Activated naive CD8-positive, alpha-beta T cell (primary cell): ENCODE data around the gene ZNF611.
A peak's percentile ranks its signal among the peaks of the same experiment; 100 is the strongest.
"Not testable (repeated sequence)": the region's sequence is repeated elsewhere in the genome, so short reads cannot be mapped to it uniquely, and the experiment has no call there.

Experiments
- H3K27ac Mint-ChIP-seq: one replicate; pipeline ENCODE4 v1.8.0; 2021; ENCODE audit warnings: mixed read lengths
- H3K27me3 Mint-ChIP-seq: one replicate; pipeline ENCODE4 v1.8.0; 2021; ENCODE audit warnings: mixed read lengths
- H3K36me3 Mint-ChIP-seq: one replicate; pipeline ENCODE4 v1.8.0; 2021; ENCODE audit warnings: mixed read lengths
- H3K4me1 Mint-ChIP-seq: one replicate; pipeline ENCODE4 v1.8.0; 2021; ENCODE audit warnings: low read depth, mixed read lengths
- H3K4me3 Mint-ChIP-seq: one replicate; pipeline ENCODE4 v1.8.0; 2021; ENCODE audit warnings: mild to moderate bottlenecking, mixed read lengths
- H3K9me3 Mint-ChIP-seq: one replicate; pipeline ENCODE4 v1.8.0; 2021; ENCODE audit warnings: low read depth, mixed read lengths

ZNF611 gene

GRCh38 chr19:52725528-52725961 lies 9.3 kb downstream of the ZNF611 start:
- Mint-ChIP-seq H3K4me1 (peaks cover 5% of the 10 kb centered on the region), H3K4me3 (no peak overlapping the region), H3K36me3 (peaks cover 36% of the 10 kb centered on the region), H3K9me3 (peaks cover 7% of the 10 kb centered on the region), H3K27ac (no peak overlapping the region), H3K27me3 (no peaks in the 10 kb centered on the region)

GRCh38 chr19:52724701-52725514 lies 9.9 kb downstream of the ZNF611 start:
- Mint-ChIP-seq H3K27ac (no peak overlapping the region), H3K36me3 (peaks cover 38% of the 10 kb centered on the region), H3K4me3 (no peak overlapping the region), H3K27me3 (no peaks in the 10 kb centered on the region), H3K4me1 (peaks cover 4% of the 10 kb centered on the region), H3K9me3 (peaks cover 7% of the 10 kb centered on the region)

- Mint-ChIP-seq H3K9me3 (peaks cover 12% of the 10 kb centered on the region), H3K36me3 (peaks cover 41% of the 10 kb centered on the region)
- H3K4me3 Mint-ChIP-seq, H3K27ac Mint-ChIP-seq, H3K27me3 Mint-ChIP-seq, H3K4me1 Mint-ChIP-seq: not testable (repeated sequence)
Measured at GRCh38 chr19:52723907-52724598, 10.8 kb downstream of the ZNF611 start.

- Mint-ChIP-seq H3K36me3 (peaks cover 35% of the 10 kb centered on the region), H3K4me3 (no peak overlapping the region), H3K27me3 (no peaks in the 10 kb centered on the region), H3K27ac (no peak overlapping the region), H3K4me1 (peaks cover 9% of the 10 kb centered on the region), H3K9me3 (peaks cover 12% of the 10 kb centered on the region)
Measured at GRCh38 chr19:52722062-52723003, 12.5 kb downstream of the ZNF611 start.

- not testable (repeated sequence) for H3K4me3 Mint-ChIP-seq, H3K27me3 Mint-ChIP-seq, H3K27ac Mint-ChIP-seq
- H3K9me3 Mint-ChIP-seq = peaks cover 12% of the 10 kb centered on the region
- peaks cover 16% of the 10 kb centered on the region for H3K4me1 Mint-ChIP-seq
- peaks cover 38% of the 10 kb centered on the region for H3K36me3 Mint-ChIP-seq
Measured at GRCh38 chr19:52720541-52720940, 14.3 kb downstream of the ZNF611 start.

- Mint-ChIP-seq H3K4me3 (no peak overlapping the region), H3K27ac (no peak overlapping the region), H3K36me3 (peaks cover 42% of the 10 kb centered on the region), H3K9me3 (peaks cover 9% of the 10 kb centered on the region), H3K4me1 (peaks cover 21% of the 10 kb centered on the region), H3K27me3 (no peaks in the 10 kb centered on the region)
Measured at GRCh38 chr19:52716522-52716921, 18.3 kb downstream of the ZNF611 start.

- H3K36me3 Mint-ChIP-seq = peaks cover 45% of the 10 kb centered on the region
- not testable (repeated sequence) for H3K9me3 Mint-ChIP-seq, H3K27me3 Mint-ChIP-seq
- H3K27ac Mint-ChIP-seq = peak overlapping the region; percentile 64
- peak overlapping the region; percentile 17 for H3K4me3 Mint-ChIP-seq
- peaks cover 21% of the 10 kb centered on the region for H3K4me1 Mint-ChIP-seq
Measured at GRCh38 chr19:52715902-52716301, 18.9 kb downstream of the ZNF611 start.

- peak overlapping the region; percentile 54 for H3K27ac Mint-ChIP-seq
- H3K27me3 Mint-ChIP-seq, H3K4me3 Mint-ChIP-seq, H3K9me3 Mint-ChIP-seq: not testable (repeated sequence)
- H3K36me3 Mint-ChIP-seq = peaks cover 48% of the 10 kb centered on the region
- peaks cover 21% of the 10 kb centered on the region for H3K4me1 Mint-ChIP-seq
Measured at GRCh38 chr19:52715330-52715729, 19.5 kb downstream of the ZNF611 start.

- not testable (repeated sequence) for H3K27me3 Mint-ChIP-seq, H3K9me3 Mint-ChIP-seq
Measured at GRCh38 chr19:52713051-52713450, 21.8 kb downstream of the ZNF611 start.

GRCh38 chr19:52711661-52712060 lies 23.2 kb downstream of the ZNF611 start:
- Mint-ChIP-seq H3K9me3 (peaks cover 12% of the 10 kb centered on the region), H3K36me3 (peaks cover 55% of the 10 kb centered on the region), H3K4me1 (peaks cover 11% of the 10 kb centered on the region)
- H3K4me3 Mint-ChIP-seq, H3K27ac Mint-ChIP-seq, H3K27me3 Mint-ChIP-seq: not testable (repeated sequence)

More at GRCh38 chr19:52713051-52713450, 21.8 kb downstream of the ZNF611 start:
- Mint-ChIP-seq H3K4me1 (peaks cover 11% of the 10 kb centered on the region), H3K36me3 (peaks cover 50% of the 10 kb centered on the region)
- not testable (repeated sequence) for H3K4me3 Mint-ChIP-seq, H3K27ac Mint-ChIP-seq

- Mint-ChIP-seq H3K27ac (no peak overlapping the region), H3K9me3 (peaks cover 19% of the 10 kb centered on the region), H3K36me3 (peaks cover 66% of the 10 kb centered on the region), H3K27me3 (no peaks in the 10 kb centered on the region), H3K4me3 (no peak overlapping the region), H3K4me1 (peaks cover 5% of the 10 kb centered on the region)
Measured at GRCh38 chr19:52710538-52710937, 24.3 kb downstream of the ZNF611 start.

GRCh38 chr19:52705615-52706014 lies 29.2 kb downstream of the ZNF611 start:
- not testable (repeated sequence) for H3K27me3 Mint-ChIP-seq, H3K27ac Mint-ChIP-seq, H3K4me3 Mint-ChIP-seq, H3K4me1 Mint-ChIP-seq
- Mint-ChIP-seq H3K36me3 (peaks cover 47% of the 10 kb centered on the region), H3K9me3 (peaks cover 34% of the 10 kb centered on the region)

GRCh38 chr19:52703917-52704316 lies 30.9 kb downstream of the ZNF611 start:
- Mint-ChIP-seq H3K27me3 (no peaks in the 10 kb centered on the region), H3K27ac (no peak overlapping the region), H3K4me3 (no peak overlapping the region), H3K9me3 (peaks cover 34% of the 10 kb centered on the region), H3K4me1 (no peaks in the 10 kb centered on the region), H3K36me3 (peaks cover 39% of the 10 kb centered on the region)

GRCh38 chr19:52700673-52701072 lies 34.2 kb downstream of the ZNF611 start:
- Mint-ChIP-seq H3K27me3 (no peaks in the 10 kb centered on the region), H3K4me1 (no peaks in the 10 kb centered on the region), H3K9me3 (peaks cover 22% of the 10 kb centered on the region), H3K27ac (no peak overlapping the region), H3K36me3 (peaks cover 14% of the 10 kb centered on the region), H3K4me3 (no peak overlapping the region)

GRCh38 chr19:52699555-52699954 lies 35.3 kb downstream of the ZNF611 start:
- H3K27ac Mint-ChIP-seq, H3K4me3 Mint-ChIP-seq, H3K4me1 Mint-ChIP-seq, H3K36me3 Mint-ChIP-seq, H3K27me3 Mint-ChIP-seq: not testable (repeated sequence)
- peaks cover 11% of the 10 kb centered on the region for H3K9me3 Mint-ChIP-seq
